Choroid plexus epithelial cell (primary cell): ENCODE measurements around the gene LY6G6D.

Source experiments
- DNase-seq: peaks from one replicate; pipeline ENCODE4 v3.0.0-alpha.2; 2010; ENCODE audit warnings: low read depth
- H3K4me3 ChIP-seq: 2 replicates; pipeline ENCODE4 v1.5.1; 2011; ENCODE audit warnings: low read depth, mild to moderate bottlenecking, control low read depth, low read length, moderate library complexity
- CTCF ChIP-seq: conservative IDR thresholded peaks from 2 replicates; pipeline ENCODE4 v1.5.1; 2011; ENCODE audit warnings: low read depth, mild to moderate bottlenecking, control low read depth, inconsistent platforms, low read length, moderate library complexity

LY6G6D gene

GRCh38 chr6:31761343-31761742 lies 46.2 kb downstream of the LY6G6D start:
- no peak for TF ChIP-seq CTCF
- DNase-seq: no peak
- H3K4me3 ChIP-seq: no peak overlapping the region

DNA sequence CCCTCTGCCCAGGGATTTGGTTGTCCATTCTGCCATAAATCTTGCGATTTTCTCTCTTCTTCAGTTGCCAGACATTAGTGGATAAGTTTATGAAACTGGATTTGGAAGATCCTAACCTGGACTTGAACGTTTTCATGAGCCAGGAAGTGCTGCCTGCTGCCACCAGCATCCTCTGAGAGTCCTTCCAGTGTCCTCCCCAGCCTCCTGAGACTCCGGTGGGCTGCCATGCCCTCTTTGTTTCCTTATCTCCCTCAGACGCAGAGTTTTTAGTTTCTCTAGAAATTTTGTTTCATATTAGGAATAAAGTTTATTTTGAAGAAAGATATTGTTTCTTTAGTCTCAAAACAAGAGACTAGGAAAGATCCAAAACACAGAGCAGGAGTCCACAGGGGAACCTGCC lies 47.2 kb downstream of the LY6G6D start, which contains the start of gene SAPCD1:
Gene SAPCD1 (plus strand): TSS at position 301 of the 400 bp plus-strand sequence. CDS start 399 bp downstream, outside the sequence.
- no peak for TF ChIP-seq CTCF
- no peak within 1 kb of the TSS for H3K4me3 ChIP-seq
- no peak for DNase-seq

DNA sequence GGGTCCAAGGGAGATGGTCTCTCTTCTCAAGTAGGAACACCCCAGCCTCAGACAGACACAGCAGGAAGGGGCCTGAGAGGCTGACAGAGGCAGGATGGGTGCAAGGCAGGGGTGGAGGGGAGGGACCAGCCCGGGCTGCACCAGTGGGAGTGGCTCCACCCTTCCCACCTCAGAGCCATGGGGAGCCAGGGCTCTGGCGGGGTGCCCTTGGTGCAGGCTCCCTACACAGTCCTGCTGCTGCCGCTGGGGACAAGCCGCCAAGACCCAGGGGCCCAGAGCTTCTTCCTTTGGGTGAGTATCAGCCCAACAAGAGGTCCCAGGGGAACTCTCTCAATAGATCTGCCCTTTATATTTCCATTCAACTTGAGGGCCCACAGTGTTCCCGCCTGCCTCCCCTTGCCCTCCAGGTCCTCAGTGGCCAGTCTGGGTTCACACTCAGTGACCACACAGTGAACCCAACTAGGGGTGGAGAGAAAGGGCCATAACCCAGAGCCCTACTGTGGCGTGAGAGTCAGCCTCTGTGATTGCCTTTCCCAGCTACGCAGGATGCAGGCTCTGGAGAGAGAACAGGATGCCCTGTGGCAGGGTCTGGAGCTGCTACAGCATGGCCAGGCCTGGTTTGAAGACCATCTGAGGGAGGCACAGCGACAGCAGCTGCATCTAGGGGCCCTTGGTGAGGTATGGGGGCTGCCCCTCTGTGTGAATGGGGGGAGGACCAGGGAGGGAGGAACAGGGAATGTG lies 47.9 kb downstream of the LY6G6D start:
- no peak overlapping the region for H3K4me3 ChIP-seq
- TF ChIP-seq CTCF: no peak
- DNase-seq: no peak

DNA sequence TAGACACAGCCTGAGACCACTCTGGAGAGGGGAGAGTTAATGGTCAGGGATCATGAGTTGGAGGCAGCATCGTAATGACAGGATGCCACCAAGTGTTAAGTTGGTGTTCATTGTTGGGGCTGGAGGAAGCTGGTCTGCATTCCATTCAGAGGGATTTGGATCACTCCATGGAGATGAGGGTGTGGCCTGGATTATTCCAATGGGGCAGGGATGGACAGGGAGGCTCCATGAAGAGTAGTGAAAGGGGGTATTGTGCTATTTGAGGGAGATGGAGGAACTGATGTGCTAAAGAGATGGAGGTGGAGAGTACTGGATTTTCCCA lies 48.4 kb downstream of the LY6G6D start:
- no peak for TF ChIP-seq CTCF
- no peak for DNase-seq
- no peak overlapping the region for H3K4me3 ChIP-seq

GRCh38 chr6:31764198-31764597 lies 49.0 kb downstream of the LY6G6D start:
- DNase-seq: no peak
- no peak overlapping the region for H3K4me3 ChIP-seq
- no peak for TF ChIP-seq CTCF

DNA sequence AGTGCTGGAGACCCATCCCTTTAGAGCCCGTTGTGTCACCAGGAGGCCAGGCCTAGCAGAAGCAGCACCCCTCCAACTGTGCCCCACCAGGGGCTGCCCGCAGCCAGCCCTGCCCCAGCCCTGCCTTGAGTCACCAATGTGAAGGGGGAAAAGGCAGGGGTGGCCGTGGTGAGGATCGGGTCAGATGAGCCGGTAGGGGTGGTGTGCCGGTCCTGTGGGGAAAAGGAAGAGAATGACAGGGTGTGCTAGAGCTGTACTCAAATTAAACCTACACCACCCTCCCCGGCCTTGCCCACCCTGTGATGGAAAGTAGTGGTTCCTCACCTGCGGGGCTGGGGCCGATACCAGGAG lies 50.4 kb downstream of the LY6G6D start:
- TF ChIP-seq CTCF: no peak
- H3K4me3 ChIP-seq: no peak overlapping the region
- no peak for DNase-seq
